Fibroblast of pulmonary artery (primary cell): ENCODE data around the gene CHST9.

Experiments
- DNase-seq: peaks from one replicate; pipeline ENCODE4 v3.0.0-alpha.2; 2010; ENCODE audit warnings: low read depth
- H3K4me3 ChIP-seq: replicated peaks from 2 replicates; pipeline ENCODE4 v1.5.1; 2011; ENCODE audit warnings: low read depth, mild to moderate bottlenecking, control low read depth, low read length, moderate library complexity
- TF ChIP-seq, protein P1 (sequence below): IDR thresholded peaks from 2 replicates; pipeline ENCODE4 v1.5.1; 2011; ENCODE audit warnings: mild to moderate bottlenecking, control low read depth, low read length, inconsistent platforms; ENCODE audit errors: missing control alignments

Gene CHST9

GRCh38 chr18:27185897-27186296, 789 bp upstream of the CHST9 start:
- TF ChIP-seq, protein P1, sequence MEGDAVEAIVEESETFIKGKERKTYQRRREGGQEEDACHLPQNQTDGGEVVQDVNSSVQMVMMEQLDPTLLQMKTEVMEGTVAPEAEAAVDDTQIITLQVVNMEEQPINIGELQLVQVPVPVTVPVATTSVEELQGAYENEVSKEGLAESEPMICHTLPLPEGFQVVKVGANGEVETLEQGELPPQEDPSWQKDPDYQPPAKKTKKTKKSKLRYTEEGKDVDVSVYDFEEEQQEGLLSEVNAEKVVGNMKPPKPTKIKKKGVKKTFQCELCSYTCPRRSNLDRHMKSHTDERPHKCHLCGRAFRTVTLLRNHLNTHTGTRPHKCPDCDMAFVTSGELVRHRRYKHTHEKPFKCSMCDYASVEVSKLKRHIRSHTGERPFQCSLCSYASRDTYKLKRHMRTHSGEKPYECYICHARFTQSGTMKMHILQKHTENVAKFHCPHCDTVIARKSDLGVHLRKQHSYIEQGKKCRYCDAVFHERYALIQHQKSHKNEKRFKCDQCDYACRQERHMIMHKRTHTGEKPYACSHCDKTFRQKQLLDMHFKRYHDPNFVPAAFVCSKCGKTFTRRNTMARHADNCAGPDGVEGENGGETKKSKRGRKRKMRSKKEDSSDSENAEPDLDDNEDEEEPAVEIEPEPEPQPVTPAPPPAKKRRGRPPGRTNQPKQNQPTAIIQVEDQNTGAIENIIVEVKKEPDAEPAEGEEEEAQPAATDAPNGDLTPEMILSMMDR = no peak
- DNase-seq = no peak
- H3K4me3 ChIP-seq = no peak overlapping the region

DNA sequence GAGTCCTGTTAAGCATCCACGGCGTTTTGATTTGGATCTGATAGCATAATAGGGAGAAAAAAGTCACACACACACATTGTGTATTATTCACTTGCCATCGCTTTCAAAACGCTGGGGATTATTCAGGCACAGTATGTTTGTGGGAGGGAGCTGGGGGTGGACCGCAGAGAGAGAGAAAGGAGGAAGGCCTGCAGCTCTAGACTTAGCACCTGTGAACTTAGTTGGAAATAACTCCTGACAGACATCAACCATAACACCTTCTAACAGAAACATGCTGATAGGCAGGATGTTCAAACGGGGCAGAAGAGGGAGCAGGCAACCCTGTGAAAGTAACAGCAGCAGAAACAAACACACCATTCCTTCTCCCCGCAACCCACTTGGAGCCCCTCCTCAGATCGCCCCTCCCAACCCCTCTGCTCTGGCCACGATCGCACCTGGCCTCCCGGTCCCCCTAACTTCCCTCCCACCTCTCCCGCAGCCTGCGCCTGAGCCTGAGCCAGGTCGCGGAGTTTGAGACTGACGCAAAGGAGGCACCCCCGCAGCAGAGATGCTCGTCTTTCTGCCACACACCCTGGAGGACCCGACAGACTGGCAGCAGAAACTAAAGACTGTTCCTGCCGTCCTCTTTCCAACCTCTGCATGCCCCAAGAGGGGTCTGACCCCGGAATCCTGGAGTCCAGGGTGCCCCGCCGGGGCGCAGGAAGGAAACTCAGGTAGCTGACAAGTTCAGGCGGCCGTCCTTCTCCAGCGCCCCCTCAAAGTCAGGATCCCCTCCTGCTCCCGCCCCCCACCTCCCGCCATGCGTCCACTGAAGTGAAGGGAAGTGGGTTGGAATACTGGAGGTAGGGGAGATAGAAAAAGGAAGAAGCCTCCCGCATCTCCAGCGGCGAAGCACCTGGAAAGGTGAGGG, 738 bp downstream of the CHST9 start:
- no peak overlapping the region for H3K4me3 ChIP-seq
- DNase-seq = no peak
- TF ChIP-seq, protein P1 = no peak

- no peak for DNase-seq
- TF ChIP-seq, protein P1 = no peak
- no peak overlapping the region for H3K4me3 ChIP-seq
These were observed 3.4 kb downstream of the CHST9 start for GRCh38 chr18:27181726-27182125.

DNA sequence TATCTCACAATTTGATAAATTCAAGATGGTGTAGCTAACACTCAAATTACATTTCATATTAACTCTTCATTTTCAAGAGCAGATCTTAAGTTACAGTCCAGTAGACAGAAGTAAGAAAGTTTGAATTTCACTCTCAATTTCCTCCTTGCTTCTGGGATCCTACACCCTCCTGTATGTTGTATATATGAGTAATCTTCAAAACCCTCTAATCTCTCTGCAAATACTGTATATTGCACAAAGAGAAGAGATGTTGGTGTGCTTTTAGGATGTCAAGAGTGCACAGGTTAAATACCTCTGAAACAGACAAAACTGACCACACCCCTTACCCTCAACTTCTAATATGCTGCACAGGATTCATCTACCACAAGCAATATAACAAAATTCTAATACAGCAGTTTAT, 6.7 kb downstream of the CHST9 start:
- H3K4me3 ChIP-seq = no peak overlapping the region
- TF ChIP-seq, protein P1 = no peak
- DNase-seq = no peak

- TF ChIP-seq, protein P1 = no peak
- H3K4me3 ChIP-seq = no peak overlapping the region
- DNase-seq = no peak
These were observed 9.2 kb downstream of the CHST9 start for GRCh38 chr18:27175914-27176313.

- no peak overlapping the region for H3K4me3 ChIP-seq
- DNase-seq = no peak
- TF ChIP-seq, protein P1 = no peak
These were observed 9.9 kb downstream of the CHST9 start for GRCh38 chr18:27175245-27175644.

- H3K4me3 ChIP-seq = no peak overlapping the region
- no peak for DNase-seq
- TF ChIP-seq, protein P1 = no peak
These were observed 13.1 kb downstream of the CHST9 start for GRCh38 chr18:27171993-27172392.
